Body of pancreas (tissue), 4 donors: ENCODE measurements around the gene NTN3.

ENCODE experiments used
- CTCF ChIP-seq, 7 experiments: fragments of 450-650 bp in 4 of 7; fragments of 200-600 bp in 3 of 7; sonication (generic) in 3 of 7; IDR thresholded peaks; one replicate each; pipeline ENCODE4 v1.5.1; 2016 to 2019; ENCODE audit warnings: antibody characterized with exemption in 7 of 7
- POLR2A ChIP-seq, 3 donors: fragments of 450-650 bp; IDR thresholded peaks; one replicate each; pipeline ENCODE4 v1.6.1; 2016; ENCODE audit warnings: antibody characterized with exemption in 3 of 3, mild to moderate bottlenecking in 2 of 3

- TF ChIP-seq CTCF (IDR thresholded peaks at IDR 0.05) (no peak), POLR2A (IDR thresholded peaks at IDR 0.05) (peak in 1 of 3 donors; percentile 6)
Measured at GRCh38 chr16:2428784-2429033, 42.4 kb upstream of the NTN3 start.
